IMR-90 (cell line): ENCODE data around the gene ZNF580. TPM values are rescaled to one million over a fixed set of nuclear protein-coding genes. Genes with fewer than 3 reads are reported as not detected.
A peak's percentile ranks its signal among the peaks of the same experiment; 100 is the strongest.

Experiments used
- ATAC-seq: fragments of 200-7000 bp; cut with Tn5 transposase; 2 replicates; pipeline ENCODE4 v1.9.1; 2020; ENCODE audit warnings: low read depth, mild to moderate bottlenecking, moderate library complexity
- BruUV-seq: library from RNA; stranded (reverse); fragments of 400-500 nt; replicated peaks from 2 replicates; lab custom pipeline; 2021; lab: Mats Ljungman, UMichigan
- CTCF ChIA-PET: fragments of 300-600 bp; formaldehyde crosslinking; extraction: SDS; loops from one replicate; lab custom pipeline; 2021; ENCODE audit warnings: antibody characterized with exemption; lab: Yijun Ruan, JAX
- POLR2A ChIA-PET: fragments of 300-600 bp; sonication (Branson Sonifier 250); formaldehyde crosslinking; loops from one replicate; lab custom pipeline; 2022; ENCODE audit warnings: antibody characterized with exemption; ENCODE audit not compliant: unreplicated experiment; lab: Charles Lee
- DNase-seq: peaks from one replicate; pipeline ENCODE4 v3.0.0; 2013
- H2AFZ ChIP-seq: replicated peaks from 2 replicates; pipeline ENCODE3; 2013; ENCODE audit warnings: low read length, mild to moderate bottlenecking; ENCODE audit not compliant: poor library complexity
- H2AK5ac ChIP-seq: 2 replicates; pipeline ENCODE4 v1.6.1; 2013; ENCODE audit warnings: low read depth, low read length, inconsistent platforms
- H2AK9ac ChIP-seq: replicated peaks from 2 replicates; pipeline ENCODE3; 2013; ENCODE audit warnings: mild to moderate bottlenecking, low read depth, low read length, moderate library complexity; ENCODE audit not compliant: poor library complexity
- H2BK120ac ChIP-seq: 2 replicates; pipeline ENCODE4 v1.6.1; 2013; ENCODE audit warnings: low read depth, low read length, inconsistent platforms
- H2BK15ac ChIP-seq: 3 replicates; pipeline ENCODE4 v1.6.1; 2013; ENCODE audit warnings: low read depth, low read length, inconsistent platforms
- H2BK20ac ChIP-seq: 2 replicates; pipeline ENCODE4 v1.6.1; 2013; ENCODE audit warnings: low read depth, mild to moderate bottlenecking, inconsistent platforms, low read length, moderate library complexity
- H2BK5ac ChIP-seq: 2 replicates; pipeline ENCODE4 v1.6.1; 2013; ENCODE audit warnings: mild to moderate bottlenecking, low read depth, low read length, inconsistent platforms; ENCODE audit not compliant: poor library complexity, severe bottlenecking
- H3K14ac ChIP-seq: replicated peaks from 2 replicates; pipeline ENCODE4 v1.6.1; 2013; ENCODE audit warnings: low read depth, low read length, inconsistent platforms
- H3K18ac ChIP-seq: 2 replicates; pipeline ENCODE4 v1.6.1; 2013; ENCODE audit warnings: low read depth, low read length, control low read depth
- H3K23ac ChIP-seq: 2 replicates; pipeline ENCODE4 v1.6.1; 2013; ENCODE audit warnings: low read depth, low read length, inconsistent platforms
- H3K27ac ChIP-seq: 2 replicates; pipeline ENCODE4 v1.5.1; 2013; ENCODE audit warnings: mild to moderate bottlenecking, control low read depth, low read length; ENCODE audit not compliant: insufficient read depth
- H3K27me3 ChIP-seq: 2 replicates; pipeline ENCODE4 v1.6.1; 2013; ENCODE audit warnings: low read length; ENCODE audit not compliant: control insufficient read depth, insufficient read depth
- H3K36me3 ChIP-seq: 2 replicates; pipeline ENCODE4 v1.6.1; 2013; ENCODE audit warnings: low read length, mixed read lengths; ENCODE audit not compliant: control insufficient read depth, insufficient read depth
- H3K4ac ChIP-seq: 2 replicates; pipeline ENCODE4 v1.6.1; 2013; ENCODE audit warnings: low read depth, low read length, inconsistent platforms
- H3K4me1 ChIP-seq: 2 replicates; pipeline ENCODE4 v1.6.1; 2013; ENCODE audit warnings: low read length, mixed read lengths; ENCODE audit not compliant: control insufficient read depth, insufficient read depth
- H3K4me2 ChIP-seq: 2 replicates; pipeline ENCODE4 v1.6.1; 2013; ENCODE audit warnings: low read depth, mild to moderate bottlenecking, control low read depth, low read length, moderate library complexity
- H3K4me3 ChIP-seq: 2 replicates; pipeline ENCODE4 v1.5.1; 2013; ENCODE audit warnings: low read depth, mild to moderate bottlenecking, control low read depth, low read length, moderate library complexity; ENCODE audit not compliant: insufficient read depth
- H3K56ac ChIP-seq: 2 replicates; pipeline ENCODE4 v1.6.1; 2013; ENCODE audit warnings: low read length, inconsistent platforms; ENCODE audit not compliant: insufficient read depth; ENCODE audit errors: extremely low read depth
- H3K79me1 ChIP-seq, 2 experiments: 2 replicates each; pipeline ENCODE4 v1.6.1; 2013; ENCODE audit warnings: low read length in 2 of 2, inconsistent platforms in 1 of 2, low read depth in 1 of 2
- H3K9ac ChIP-seq: 2 replicates; pipeline ENCODE4 v1.6.1; 2013; ENCODE audit warnings: low read depth, low read length, control low read depth
- H3K9me1 ChIP-seq: 2 replicates; pipeline ENCODE4 v1.6.1; 2013; ENCODE audit warnings: low read length, inconsistent platforms; ENCODE audit not compliant: insufficient read depth
- H3K9me3 ChIP-seq: 2 replicates; pipeline ENCODE4 v1.6.1; 2013; ENCODE audit warnings: low read length; ENCODE audit not compliant: control insufficient read depth, insufficient read depth
- H4K20me1 ChIP-seq: 2 replicates; pipeline ENCODE4 v1.6.1; 2013; ENCODE audit warnings: low read length, inconsistent platforms; ENCODE audit not compliant: insufficient read depth
- H4K5ac ChIP-seq: 2 replicates; pipeline ENCODE4 v1.6.1; 2013; ENCODE audit warnings: mild to moderate bottlenecking, low read depth, low read length, control low read depth
- H4K8ac ChIP-seq, 2 experiments: 2 replicates each; pipeline ENCODE4 v1.6.1; 2013; ENCODE audit warnings: low read depth in 2 of 2, low read length in 2 of 2, control low read depth in 1 of 2, inconsistent platforms in 1 of 2
- H4K91ac ChIP-seq: 2 replicates; pipeline ENCODE4 v1.6.1; 2013; ENCODE audit warnings: low read depth, low read length, inconsistent platforms; ENCODE audit not compliant: insufficient read depth
- CHD1 ChIP-seq: IDR thresholded peaks from 2 replicates; pipeline ENCODE4 v1.6.1; 2012; ENCODE audit warnings: low read depth, low read length, improper control_type of control experiment
- CTCF ChIP-seq: conservative IDR thresholded peaks from 2 replicates; pipeline ENCODE4 v1.5.1; 2012; ENCODE audit warnings: mild to moderate bottlenecking, low read depth, low read length, improper control_type of control experiment
- FOS ChIP-seq: fragments of 150-350 bp; IDR thresholded peaks from 2 replicates; pipeline ENCODE4 v1.6.1; 2016; ENCODE audit warnings: low read depth, low read length
- POLR2A ChIP-seq: IDR thresholded peaks from 2 replicates; pipeline ENCODE4 v1.6.1; 2012; ENCODE audit warnings: mild to moderate bottlenecking, low read depth, low read length
- RAD21 ChIP-seq: IDR thresholded peaks from 2 replicates; pipeline ENCODE4 v1.6.1; 2012; ENCODE audit warnings: low read length, improper control_type of control experiment
- RCOR1 ChIP-seq: IDR thresholded peaks from 2 replicates; pipeline ENCODE4 v1.6.1; 2012; ENCODE audit warnings: mild to moderate bottlenecking, low read length, improper control_type of control experiment; ENCODE audit not compliant: insufficient replicate concordance
- USF2 ChIP-seq: fragments of 150-350 bp; IDR thresholded peaks from 2 replicates; pipeline ENCODE4 v1.6.1; 2017; ENCODE audit warnings: mild to moderate bottlenecking, antibody characterized with exemption, low read length, low read depth
- WGBS, 2 experiments: methylation state at CpG; one replicate each; pipeline versions ENCODE4 v1.1.5 to v1.1.7; 2013; ENCODE audit warnings: missing lambda C conversion rate in 2 of 2; ENCODE audit not compliant: insufficient read length in 1 of 2; ENCODE audit errors: extremely low coverage in 2 of 2; 5-methylcytosine and 5-hydroxymethylcytosine counted together
- dilution Hi-C: fragments of 300-500 bp; cut with HindIII; formaldehyde crosslinking; loops from one replicate; pipeline ENCODE4 v1.14.3; 2018; ENCODE audit warnings: low sequenced_read_pairs; ENCODE audit not compliant: unreplicated experiment
- in situ Hi-C: fragments of 300-500 bp; cut with MboI; formaldehyde crosslinking; loops from 3 replicates; pipeline ENCODE4 v1.14.3; 2019; ENCODE audit warnings: low sequenced_read_pairs, inconsistent platforms, mixed read lengths
- intact Hi-C: fragments of 100-400 bp; cut with micrococcal nuclease; formaldehyde crosslinking; loops from 2 replicates; pipeline ENCODE4 v1.10.0; 2022
- polyA plus RNA-seq, 3 experiments: library from polyadenylated mRNA; depleted of rRNA; stranded (reverse); fragments of >200 nt; gene quantifications; 2 replicates each; pipeline ENCODE4 v1.2.3, GENCODE V29; 2012; ENCODE audit warnings: low replicate concordance in 1 of 3
- total RNA-seq: library from RNA; depleted of rRNA; stranded (reverse); fragments of >200 nt; gene quantifications from 2 replicates; pipeline ENCODE4 v1.2.3, GENCODE V29; 2012

The ZNF580 gene
- total and polyA plus RNA-seq, 2 of the 4 experiments (the other 2 are of a cell fraction): 1.4 to 36.9 TPM

GRCh38 chr19:55635856-55636440 lies 4.9 kb upstream of the ZNF580 start:
- WGBS, 2 experiments: 76% methylated on average over 6 of the region's 7 CpGs; no CpG with 5 or more reads in 1 of the 2 experiments
- dilution Hi-C loops (no loop called here), intact Hi-C loops (loop anchor here (10.0 kb wide), 1 partner anchor 429 kb away; no protein-coding TSS in a partner anchor), in situ Hi-C loops (loop anchor here (25.0 kb wide), 2 partner anchors 349 to 524 kb away; partner anchors contain the start of genes BRSK1, HSPBP1 and PPP1R12C)
- H3K4me3 ChIP-seq: peak overlapping the region; percentile 88
- peak overlapping the region; percentile 96 for H3K4ac ChIP-seq
- H3K9me3 ChIP-seq: no peaks in the 10 kb centered on the region
- H3K27me3 ChIP-seq: no peaks in the 10 kb centered on the region
- H4K8ac ChIP-seq: peak overlapping the region; percentile 97 to 99; a peak in 3 of 4 replicates
- H2AK5ac ChIP-seq: peak overlapping the region; percentile 97; the same call in 1 of the 2 replicates
- H3K27ac ChIP-seq: peak overlapping the region; percentile 92; the same call in 1 of the 2 replicates
- no peak overlapping the region for H3K56ac ChIP-seq
- peaks cover 18% of the 10 kb centered on the region for H3K9me1 ChIP-seq
- H3K23ac ChIP-seq: peak overlapping the region; percentile 38; the same call in 1 of the 2 replicates
- no peak overlapping the region for H2BK120ac ChIP-seq
- no peak overlapping the region for H2AFZ ChIP-seq
- peak overlapping the region; percentile 81 for H2AK9ac ChIP-seq
- H4K5ac ChIP-seq: peak overlapping the region; percentile 98
- H3K4me2 ChIP-seq: peak overlapping the region; percentile 98
- no peak overlapping the region for H3K18ac ChIP-seq
- no peak overlapping the region for H2BK5ac ChIP-seq
- peak overlapping the region; percentile 98 for H3K9ac ChIP-seq
- no peak overlapping the region for H4K91ac ChIP-seq
- H3K4me1 ChIP-seq: peaks cover 11% of the 10 kb centered on the region
- peak overlapping the region; percentile 97 for H3K14ac ChIP-seq
- no TSS peak for BruUV-seq
- no peak for TF ChIP-seq CTCF
- TF ChIP-seq CHD1: no peak
- no peak for TF ChIP-seq POLR2A
- no peak for TF ChIP-seq USF2
- no peak for TF ChIP-seq FOS
- TF ChIP-seq RAD21: no peak
- TF ChIP-seq RCOR1: no peak
- H3K79me1 ChIP-seq: peaks cover 26 to 60% of the 10 kb centered on the region in 2 experiments
- POLR2A ChIA-PET: interaction anchor here (0.5 kb wide), 1 partner anchor 543 kb away, joined by 4 read pairs; no protein-coding TSS in a partner anchor
- H2BK15ac ChIP-seq: no peak overlapping the region
- ATAC-seq: no peak
- no peak overlapping the region for H2BK20ac ChIP-seq
- H4K20me1 ChIP-seq: 0 out of 2 replicates have a peak, but pooled peaks cover 9% of the 10 kb centered on the region
- DNase-seq: no peak
- CTCF ChIA-PET: interaction anchor here (0.6 to 1.6 kb wide), 2 partner anchors 17 to 18 kb away, joined by 3 to 4 read pairs; no protein-coding TSS in a partner anchor
- H3K36me3 ChIP-seq: peaks cover 4% of the 10 kb centered on the region; the same call in 1 of the 2 replicates
